ENCODE data around the gene MINDY4.

MINDY4 gene

GRCh38 chr7:30741289-30741688 is 29.9 kb upstream of the MINDY4 start:
- FAIRE-seq, result no peak
- no peak for DNase-seq (ENCODE audit: insufficient read length, low spot score)

GRCh38 chr7:30743371-30744074 is 27.7 kb upstream of the MINDY4 start:
- DNase-seq (ENCODE audit: insufficient read length, low spot score) (no peak), FAIRE-seq (no peak)

GRCh38 chr7:30744075-30744417 is 27.2 kb upstream of the MINDY4 start:
- no peak for FAIRE-seq
- no peak for DNase-seq (ENCODE audit: insufficient read length, low spot score)

GRCh38 chr7:30745261-30745941 is 25.8 kb upstream of the MINDY4 start:
- FAIRE-seq (no peak), DNase-seq (ENCODE audit: insufficient read length, low spot score) (no peak)

- no peak for FAIRE-seq
- DNase-seq (ENCODE audit: insufficient read length, low spot score), result no peak
These were observed 21.2 kb upstream of the MINDY4 start for GRCh38 chr7:30750010-30750409.

GRCh38 chr7:30750683-30751650 is 20.2 kb upstream of the MINDY4 start:
- FAIRE-seq (no peak), DNase-seq (ENCODE audit: insufficient read length, low spot score) (no peak)

- no peak for DNase-seq (ENCODE audit: insufficient read length, low spot score)
- FAIRE-seq, result no peak
These were observed 19.4 kb upstream of the MINDY4 start, which contains the start of gene INMT for GRCh38 chr7:30751696-30752273. INMT (plus strand) TSS chr7:30752135; CDS start chr7:30752151, 16 bp downstream.

GRCh38 chr7:30752484-30752883 is 18.7 kb upstream of the MINDY4 start:
- DNase-seq (ENCODE audit: insufficient read length, low spot score) (no peak), FAIRE-seq (no peak)

GRCh38 chr7:30752979-30753378 is 18.2 kb upstream of the MINDY4 start:
- DNase-seq (ENCODE audit: insufficient read length, low spot score) (no peak), FAIRE-seq (no peak)

- DNase-seq (ENCODE audit: insufficient read length, low spot score) (no peak), FAIRE-seq (no peak)
These were observed 16.8 kb upstream of the MINDY4 start for GRCh38 chr7:30754315-30754877.

GRCh38 chr7:30755384-30756154 is 15.6 kb upstream of the MINDY4 start:
- DNase-seq (ENCODE audit: insufficient read length, low spot score), result no peak
- no peak for FAIRE-seq

- FAIRE-seq, result no peak
- DNase-seq (ENCODE audit: insufficient read length, low spot score), result no peak
These were observed 13.9 kb upstream of the MINDY4 start for GRCh38 chr7:30757342-30757692.

GRCh38 chr7:30760514-30761213 is 10.6 kb upstream of the MINDY4 start:
- DNase-seq (ENCODE audit: insufficient read length, low spot score), result no peak
- no peak for FAIRE-seq

- FAIRE-seq (no peak), DNase-seq (ENCODE audit: insufficient read length, low spot score) (no peak)
These were observed 9.7 kb upstream of the MINDY4 start for GRCh38 chr7:30761214-30762156.

- FAIRE-seq (peak; percentile 96), DNase-seq (ENCODE audit: insufficient read length, low spot score) (no peak)
These were observed 6.9 kb upstream of the MINDY4 start for GRCh38 chr7:30764030-30764975.

- FAIRE-seq, result no peak
- DNase-seq (ENCODE audit: insufficient read length, low spot score), result no peak
These were observed 5.8 kb upstream of the MINDY4 start for GRCh38 chr7:30765408-30765807.

- FAIRE-seq (no peak), DNase-seq (ENCODE audit: insufficient read length, low spot score) (no peak)
These were observed 408 bp upstream of the MINDY4 start for GRCh38 chr7:30770845-30771173.
